Transverse colon (tissue), 4 donors: ENCODE data around the gene TPK1. TPM values are rescaled to one million over a fixed set of nuclear protein-coding genes. Genes with fewer than 3 reads are reported as not detected.
A peak's percentile ranks its signal among the peaks of the same experiment; 100 is the strongest.

Experiments
- DNase-seq: peaks from one replicate; pipeline ENCODE4 v3.0.0-alpha.2; 2019
- H3K27ac ChIP-seq, 4 donors: fragments of 200-600 bp; sonication (generic); 2 replicates each; pipeline ENCODE4 v1.5.1; 2016 to 2018; ENCODE audit warnings: inconsistent platforms in 4 of 4
- H3K27me3 ChIP-seq: fragments of 200-600 bp; sonication (generic); 2 replicates; pipeline ENCODE4 v1.5.1; 2017; ENCODE audit warnings: inconsistent platforms
- H3K36me3 ChIP-seq, 4 donors: fragments of 200-600 bp; sonication (generic); 2 replicates each; pipeline ENCODE4 v1.5.1; 2017 to 2019; ENCODE audit warnings: inconsistent platforms in 4 of 4
- H3K4me1 ChIP-seq, 4 donors: fragments of 200-600 bp; sonication (generic); 2 replicates each; pipeline ENCODE4 v1.5.1; 2017 to 2020; ENCODE audit warnings: inconsistent platforms in 4 of 4
- H3K4me3 ChIP-seq, 4 donors: fragments of 200-600 bp; sonication (generic); 1 replicate in 1 of 4; 2 replicates in 3 of 4; pipeline versions ENCODE4 v1.5.1 to v1.6.1; 2017 to 2019; ENCODE audit warnings: inconsistent platforms in 4 of 4
- H3K9me3 ChIP-seq, 2 donors: fragments of 200-600 bp; sonication (generic); 2 replicates each; pipeline ENCODE4 v1.5.1; 2017 to 2019; ENCODE audit warnings: inconsistent platforms in 2 of 2
- CTCF ChIP-seq, 5 experiments: fragments of 200-600 bp in 3 of 5; fragments of 450-650 bp in 2 of 5; sonication (generic) in 3 of 5; IDR thresholded peaks; 1 replicate in 2 of 5; 2 replicates in 3 of 5; pipeline ENCODE4 v1.5.1; 2016 to 2017; ENCODE audit warnings: antibody characterized with exemption in 5 of 5, inconsistent platforms in 3 of 5, mild to moderate bottlenecking in 2 of 5, moderate library complexity in 1 of 5
- EP300 ChIP-seq: sonication (generic); formaldehyde crosslinking; IDR thresholded peaks from one replicate; pipeline ENCODE4 v1.6.1; 2017; ENCODE audit warnings: antibody characterized with exemption, low read depth
- POLR2A ChIP-seq: fragments of 450-650 bp; IDR thresholded peaks from one replicate; pipeline ENCODE4 v1.6.1; 2016; ENCODE audit warnings: antibody characterized with exemption, mild to moderate bottlenecking, moderate library complexity
- POLR2AphosphoS5 ChIP-seq, 3 donors: sonication (generic); formaldehyde crosslinking; IDR thresholded peaks; one replicate each; pipeline ENCODE4 v1.6.1; 2016; ENCODE audit warnings: antibody characterized with exemption in 3 of 3
- whole genome bisulfite sequencing, 2 donors: methylation state at CpG; one replicate each; pipeline ENCODE4 v1.1.5; 2018; ENCODE audit warnings: low coverage in 1 of 2; 5-methylcytosine and 5-hydroxymethylcytosine counted together
- in situ Hi-C, 4 donors: fragments of 200-750 bp; cut with MboI; loops; one replicate each; pipeline versions ENCODE4 v1.15.0 to v1.15.1; 2017; ENCODE audit warnings: low sequenced_read_pairs in 3 of 4, low pct_ligation_motif_present in 1 of 4, low pct_unique_long_range_greater_than_20kb in 1 of 4
- intact Hi-C: fragments of 100-400 bp; cut with DNase I; formaldehyde crosslinking; loops from one replicate; pipeline ENCODE4 v1.15.1; 2023; ENCODE audit warnings: low total_unique reads
- total RNA-seq, 4 donors: library from RNA; depleted of rRNA; stranded (reverse); fragments of >200 nt; gene quantifications; one replicate each; pipeline ENCODE4 v1.1.0, GENCODE V29; 2016

TPK1 gene
- total RNA-seq, 4 donors from 2014 or later, result 1.4 to 17.3 (median 14.6) TPM

GRCh38 chr7:144454256-144455039 lies 381.4 kb downstream of the TPK1 start:
- no peaks in the 10 kb centered on the region for H3K27me3 ChIP-seq
- TF ChIP-seq EP300 (no peak), POLR2AphosphoS5 (IDR thresholded peaks at IDR 0.05) (no peak), CTCF (IDR thresholded peaks at IDR 0.05) (peak in 3 of 5 experiments; percentile 13 to 22 (median 17)), POLR2A (no peak)
- intact Hi-C loops, result no loop called here
- WGBS, 2 donors, result 87 to 88% methylated on average over 3 of the region's 3 CpGs
- H3K27ac ChIP-seq, result no peak overlapping the region
- H3K9me3 ChIP-seq, result no peaks in the 10 kb centered on the region
- H3K4me1 ChIP-seq, result no peaks in the 10 kb centered on the region
- H3K36me3 ChIP-seq, result no peaks in the 10 kb centered on the region
- DNase-seq, result no peak
- in situ Hi-C loops, result no loop called here
- no peak overlapping the region for H3K4me3 ChIP-seq

- no peaks in the 10 kb centered on the region for H3K4me1 ChIP-seq
- WGBS, 2 donors, result 67 to 68% methylated on average over 5 of the region's 5 CpGs
- no peaks in the 10 kb centered on the region for H3K9me3 ChIP-seq
- no peak for DNase-seq
- H3K36me3 ChIP-seq, result no peaks in the 10 kb centered on the region
- no peak overlapping the region for H3K4me3 ChIP-seq
- no peak overlapping the region for H3K27ac ChIP-seq
- in situ Hi-C loops (no loop called here), intact Hi-C loops (no loop called here)
- no peaks in the 10 kb centered on the region for H3K27me3 ChIP-seq
- no peak for TF ChIP-seq POLR2A
Observed at GRCh38 chr7:144452064-144452463, 383.8 kb downstream of the TPK1 start.

- no peaks in the 10 kb centered on the region for H3K27me3 ChIP-seq
- no peak for DNase-seq
- WGBS, 2 donors, result 71% methylated on average over 1 of the region's 1 CpG; no CpG with 5 or more reads in 1 of the 2 donors
- H3K4me1 ChIP-seq, result no peaks in the 10 kb centered on the region
- TF ChIP-seq EP300, result no peak
- TF ChIP-seq POLR2AphosphoS5 (IDR thresholded peaks at IDR 0.05), result no peak
- TF ChIP-seq POLR2A, result no peak
- TF ChIP-seq CTCF (IDR thresholded peaks at IDR 0.05), result no peak
- no peaks in the 10 kb centered on the region for H3K9me3 ChIP-seq
- no peaks in the 10 kb centered on the region for H3K36me3 ChIP-seq
- in situ Hi-C loops (no loop called here), intact Hi-C loops (no loop called here)
- H3K27ac ChIP-seq, result no peak overlapping the region
- H3K4me3 ChIP-seq, result no peak overlapping the region
Observed at GRCh38 chr7:144445590-144445989, 390.3 kb downstream of the TPK1 start.

DNA sequence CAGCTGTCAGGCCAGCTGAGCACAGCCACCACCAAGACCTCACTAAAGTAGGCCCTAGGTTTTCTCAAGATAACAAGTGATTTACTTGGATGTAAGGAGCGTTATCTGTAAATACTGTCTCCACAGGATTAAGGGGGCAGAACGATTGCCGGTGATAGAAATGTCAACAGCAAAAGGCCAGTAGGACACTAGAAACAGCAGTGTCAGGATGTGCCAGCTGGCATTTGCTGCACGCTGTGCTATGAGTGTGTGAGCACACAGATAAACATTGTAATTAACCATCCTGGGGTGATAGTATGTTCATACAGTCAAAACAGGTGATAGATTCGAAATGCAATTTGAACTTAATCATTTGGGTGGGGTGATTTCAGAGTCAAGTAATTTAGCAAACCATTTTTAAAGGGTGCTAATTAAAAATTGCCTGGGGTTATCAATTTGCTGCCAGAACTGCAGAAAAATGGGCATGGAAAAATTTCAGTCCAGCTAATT lies 396.1 kb downstream of the TPK1 start:
- H3K4me3 ChIP-seq, result no peak overlapping the region
- 46 to 60% methylated on average over 5 of the region's 5 CpGs for WGBS, 2 donors
- no peak overlapping the region for H3K27ac ChIP-seq
- no peak for DNase-seq
- no peaks in the 10 kb centered on the region for H3K4me1 ChIP-seq
- H3K36me3 ChIP-seq, result no peaks in the 10 kb centered on the region
- intact Hi-C loops, result no loop called here
- in situ Hi-C loops, result no loop called here
- TF ChIP-seq POLR2A, result no peak
- no peak for TF ChIP-seq POLR2AphosphoS5 (IDR thresholded peaks at IDR 0.05)
- TF ChIP-seq EP300, result no peak
- no peak for TF ChIP-seq CTCF (IDR thresholded peaks at IDR 0.05)
- no peaks in the 10 kb centered on the region for H3K27me3 ChIP-seq
- H3K9me3 ChIP-seq, result no peaks in the 10 kb centered on the region
